Mesenchymal stem cell (in vitro differentiated cells and primary cell): ENCODE data around the gene GLB1L3.

ENCODE experiments used
- DNase-seq: peaks from one replicate; pipeline ENCODE4 v3.0.0-alpha.2; 2013
- H2AFZ ChIP-seq: one replicate; pipeline ENCODE4 v1.6.1; 2013; ENCODE audit warnings: low read depth, mild to moderate bottlenecking, control low read depth, inconsistent platforms, low read length, moderate library complexity
- H2AK5ac ChIP-seq: 2 replicates; pipeline ENCODE4 v1.6.1; 2013; ENCODE audit warnings: low read length, moderate library complexity, mild to moderate bottlenecking, inconsistent platforms; ENCODE audit not compliant: severe bottlenecking
- H2BK120ac ChIP-seq: one replicate; pipeline ENCODE4 v1.6.1; 2013; ENCODE audit warnings: low read depth, mild to moderate bottlenecking, inconsistent platforms, low read length, moderate library complexity
- H2BK12ac ChIP-seq, 2 experiments: one replicate each; pipeline ENCODE4 v1.6.1; 2013; ENCODE audit warnings: inconsistent platforms in 2 of 2, low read length in 2 of 2, mild to moderate bottlenecking in 2 of 2, moderate library complexity in 2 of 2, control low read depth in 1 of 2
- H2BK15ac ChIP-seq: one replicate; pipeline ENCODE4 v1.6.1; 2013; ENCODE audit warnings: mild to moderate bottlenecking, low read depth, inconsistent platforms; ENCODE audit not compliant: poor library complexity, severe bottlenecking
- H2BK5ac ChIP-seq: 2 replicates; pipeline ENCODE4 v1.6.1; 2013; ENCODE audit warnings: low read depth, mild to moderate bottlenecking, low read length, control low read depth, inconsistent platforms; ENCODE audit not compliant: poor library complexity, severe bottlenecking
- H3K14ac ChIP-seq, 2 experiments: one replicate each; pipeline ENCODE4 v1.6.1; 2013; ENCODE audit warnings: inconsistent platforms in 2 of 2, low read length in 2 of 2, control low read depth in 1 of 2, mild to moderate bottlenecking in 1 of 2, moderate library complexity in 1 of 2
- H3K18ac ChIP-seq, 2 experiments: one replicate each; pipeline ENCODE4 v1.6.1; 2013; ENCODE audit warnings: inconsistent platforms in 2 of 2, low read length in 2 of 2, control low read depth in 1 of 2, low read depth in 1 of 2, mild to moderate bottlenecking in 1 of 2
- H3K23ac ChIP-seq, 2 experiments: one replicate each; pipeline ENCODE4 v1.6.1; 2013; ENCODE audit warnings: inconsistent platforms in 2 of 2, low read length in 2 of 2, mild to moderate bottlenecking in 2 of 2, moderate library complexity in 2 of 2, control low read depth in 1 of 2
- H3K27ac ChIP-seq: 2 replicates; pipeline ENCODE4 v1.5.1; 2013; ENCODE audit warnings: mild to moderate bottlenecking, moderate library complexity, low read length, control low read depth, inconsistent platforms; ENCODE audit not compliant: poor library complexity, severe bottlenecking
- H3K27me3 ChIP-seq, 2 experiments: 2 replicates each; pipeline versions ENCODE4 v1.6.1 to v1.7.0; 2013; ENCODE audit warnings: low read length in 2 of 2, mild to moderate bottlenecking in 2 of 2, moderate library complexity in 2 of 2, control low read depth in 1 of 2, inconsistent platforms in 1 of 2; ENCODE audit not compliant: control insufficient read depth in 1 of 2, insufficient read depth in 1 of 2
- H3K36me3 ChIP-seq, 2 experiments: 2 replicates each; pipeline versions ENCODE4 v1.6.1 to v1.7.0; 2013; ENCODE audit warnings: low read length in 2 of 2, control low read depth in 1 of 2, inconsistent platforms in 1 of 2, low read depth in 1 of 2, mild to moderate bottlenecking in 1 of 2; ENCODE audit not compliant: insufficient read depth in 2 of 2, control insufficient read depth in 1 of 2
- H3K4ac ChIP-seq, 2 experiments: one replicate each; pipeline ENCODE4 v1.6.1; 2013; ENCODE audit warnings: inconsistent platforms in 2 of 2, low read length in 2 of 2, mild to moderate bottlenecking in 2 of 2, moderate library complexity in 2 of 2, control low read depth in 1 of 2, low read depth in 1 of 2
- H3K4me1 ChIP-seq: 2 replicates; pipeline ENCODE4 v1.6.1; 2013; ENCODE audit warnings: low read depth, low read length, control low read depth; ENCODE audit not compliant: control insufficient read depth, insufficient read depth
- H3K4me2 ChIP-seq: 2 replicates; pipeline ENCODE4 v1.6.1; 2013; ENCODE audit warnings: low read length, mild to moderate bottlenecking, inconsistent platforms; ENCODE audit not compliant: poor library complexity, severe bottlenecking
- H3K4me3 ChIP-seq, 2 experiments: 2 replicates each; pipeline versions ENCODE4 v1.5.1 to v1.7.0; 2013; ENCODE audit warnings: low read length in 2 of 2, mild to moderate bottlenecking in 2 of 2, control low read depth in 1 of 2, low read depth in 1 of 2; ENCODE audit not compliant: insufficient read depth in 1 of 2
- H3K79me1 ChIP-seq: replicated peaks from 2 replicates; pipeline ENCODE4 v1.6.1; 2013; ENCODE audit warnings: mild to moderate bottlenecking, control low read depth, low read length, inconsistent platforms; ENCODE audit not compliant: poor library complexity, severe bottlenecking
- H3K9ac ChIP-seq: 2 replicates; pipeline ENCODE4 v1.7.0; 2013; ENCODE audit warnings: mild to moderate bottlenecking, low read length, moderate library complexity
- H3K9me3 ChIP-seq: 2 replicates; pipeline ENCODE4 v1.7.0; 2013; ENCODE audit warnings: mild to moderate bottlenecking, low read length; ENCODE audit not compliant: control insufficient read depth
- H4K8ac ChIP-seq: one replicate; pipeline ENCODE4 v1.6.1; 2013; ENCODE audit warnings: inconsistent platforms, mild to moderate bottlenecking, low read length, moderate library complexity
- H4K91ac ChIP-seq: one replicate; pipeline ENCODE4 v1.6.1; 2013; ENCODE audit warnings: mild to moderate bottlenecking, low read length, inconsistent platforms
- WGBS: methylation state at CpG from one replicate; pipeline ENCODE4 v1.1.7; 2013; ENCODE audit warnings: mixed read lengths; 5-methylcytosine and 5-hydroxymethylcytosine counted together

Gene GLB1L3

DNA sequence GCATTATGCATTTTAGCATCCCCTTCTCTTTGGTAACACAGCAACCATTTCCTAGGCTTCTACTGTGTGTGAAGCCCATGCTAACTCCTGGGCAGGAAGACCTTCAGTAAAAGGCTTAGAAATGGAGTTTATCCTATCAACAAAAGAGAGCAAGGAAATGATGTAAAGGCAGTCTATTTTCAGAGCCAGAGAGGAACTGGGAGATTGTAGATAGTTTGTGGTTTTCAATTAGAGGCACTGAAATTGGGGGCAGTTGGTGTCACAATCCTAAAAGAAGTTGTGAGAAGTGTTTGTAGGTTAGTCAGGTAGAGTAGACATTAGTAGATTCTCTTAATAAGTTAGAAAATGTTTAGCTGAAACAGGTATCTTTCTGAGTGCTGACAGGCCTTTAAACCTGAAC is 15.7 kb upstream of the GLB1L3 start:
- Histone ChIP-seq H4K91ac (no peak overlapping the region), H3K36me3 (peaks cover 48 to 79% of the 10 kb centered on the region in 2 experiments), H3K27ac (no peak overlapping the region), H3K4me2 (no peak overlapping the region), H2BK12ac (no peak overlapping the region), H3K4me3 (no peak overlapping the region), H3K4me1 (no peaks in the 10 kb centered on the region), H2BK5ac (no peak overlapping the region), H2AK5ac (no peak overlapping the region), H3K18ac (no peak overlapping the region), H3K27me3 (no peaks in the 10 kb centered on the region), H2BK120ac (no peak overlapping the region), H2BK15ac (no peak overlapping the region), H3K14ac (no peak overlapping the region), H3K23ac (no peak overlapping the region), H3K9me3 (no peaks in the 10 kb centered on the region), H2AFZ (no peak overlapping the region), H3K4ac (no peak overlapping the region), H3K79me1 (peaks cover 20% of the 10 kb centered on the region), H4K8ac (no peak overlapping the region), H3K9ac (no peak overlapping the region)
- DNase-seq = no peak

DNA sequence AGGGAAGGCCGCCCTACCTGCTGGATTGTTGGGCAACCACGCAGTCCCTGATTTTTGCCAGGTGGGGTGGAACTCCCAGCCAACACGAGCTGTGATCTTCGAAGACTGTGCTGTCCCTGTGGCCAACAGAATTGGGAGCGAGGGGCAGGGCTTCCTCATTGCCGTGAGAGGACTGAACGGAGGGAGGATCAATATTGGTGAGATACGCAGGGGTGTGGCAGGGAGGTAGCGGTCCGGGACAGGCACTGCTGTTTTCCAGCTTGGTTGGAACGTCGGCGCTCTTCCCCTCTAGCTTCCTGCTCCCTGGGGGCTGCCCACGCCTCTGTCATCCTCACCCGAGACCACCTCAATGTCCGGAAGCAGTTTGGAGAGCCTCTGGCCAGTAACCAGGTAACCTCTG is 15.2 kb upstream of the GLB1L3 start:
- Histone ChIP-seq H3K18ac (no peak overlapping the region), H2BK12ac (no peak overlapping the region), H3K9me3 (no peaks in the 10 kb centered on the region), H2AK5ac (no peak overlapping the region), H4K8ac (no peak overlapping the region), H2BK15ac (no peak overlapping the region), H2BK5ac (no peak overlapping the region), H2AFZ (no peak overlapping the region), H3K4me3 (no peak overlapping the region), H3K27ac (no peak overlapping the region), H3K4me2 (no peak overlapping the region), H2BK120ac (no peak overlapping the region), H3K14ac (no peak overlapping the region), H3K23ac (no peak overlapping the region), H3K4ac (no peak overlapping the region), H3K36me3 (peaks cover 48 to 79% of the 10 kb centered on the region in 2 experiments), H3K9ac (no peak overlapping the region), H3K27me3 (no peaks in the 10 kb centered on the region), H4K91ac (no peak overlapping the region), H3K79me1 (peaks cover 18% of the 10 kb centered on the region), H3K4me1 (no peaks in the 10 kb centered on the region)
- DNase-seq = no peak
- whole genome bisulfite sequencing = 96% methylated on average over 16 of the region's 16 CpGs

DNA sequence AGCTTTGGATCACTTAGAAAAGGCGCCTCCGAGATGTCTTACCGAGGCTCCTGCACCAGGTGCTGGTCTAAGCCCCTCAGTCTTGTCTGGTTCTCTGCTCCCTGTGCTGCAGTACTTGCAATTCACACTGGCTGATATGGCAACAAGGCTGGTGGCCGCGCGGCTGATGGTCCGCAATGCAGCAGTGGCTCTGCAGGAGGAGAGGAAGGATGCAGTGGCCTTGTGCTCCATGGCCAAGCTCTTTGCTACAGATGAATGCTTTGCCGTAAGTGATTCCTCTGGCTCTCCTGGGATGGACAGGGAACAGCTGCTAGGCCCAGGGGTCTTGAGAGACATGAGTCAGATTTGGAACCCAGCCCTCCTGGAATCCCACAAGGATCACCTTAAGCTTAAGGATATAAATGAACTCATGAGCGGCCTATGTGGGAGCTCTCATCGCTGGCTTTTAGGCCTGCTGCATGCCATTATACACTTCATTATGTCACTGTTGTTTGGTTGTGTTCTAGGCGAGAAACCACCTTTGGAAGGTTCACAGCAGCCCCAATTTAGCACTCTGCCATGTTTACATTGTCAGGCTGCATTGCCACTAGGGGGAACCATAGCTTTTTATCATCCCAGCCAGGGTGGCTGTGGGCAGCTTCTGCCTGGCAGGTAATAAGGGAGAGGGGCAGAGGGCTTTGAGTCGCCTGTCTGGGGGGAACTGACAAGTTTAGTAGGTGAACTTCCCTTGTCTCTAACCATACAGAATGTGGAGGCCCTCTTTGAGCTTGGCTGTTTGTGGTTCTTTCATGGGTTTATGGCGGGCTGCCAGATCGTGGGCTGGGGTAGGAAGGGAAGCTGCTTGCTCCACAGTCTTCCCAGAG is 14.3 kb upstream of the GLB1L3 start:
- Histone ChIP-seq H3K79me1 (peaks cover 14% of the 10 kb centered on the region), H4K8ac (no peak overlapping the region), H3K4ac (no peak overlapping the region), H2BK5ac (no peak overlapping the region), H2BK15ac (no peak overlapping the region), H2AK5ac (no peak overlapping the region), H3K9me3 (no peaks in the 10 kb centered on the region), H3K14ac (no peak overlapping the region), H2BK12ac (no peak overlapping the region), H3K27me3 (no peaks in the 10 kb centered on the region), H3K9ac (no peak overlapping the region), H3K23ac (no peak overlapping the region), H4K91ac (no peak overlapping the region), H3K4me3 (no peak overlapping the region), H3K4me2 (no peak overlapping the region), H3K27ac (no peak overlapping the region), H2BK120ac (no peak overlapping the region), H2AFZ (no peak overlapping the region), H3K36me3 (peaks cover 47 to 71% of the 10 kb centered on the region in 2 experiments), H3K18ac (no peak overlapping the region), H3K4me1 (no peaks in the 10 kb centered on the region)
- WGBS = 86% methylated on average over 14 of the region's 14 CpGs
- DNase-seq = no peak

DNA sequence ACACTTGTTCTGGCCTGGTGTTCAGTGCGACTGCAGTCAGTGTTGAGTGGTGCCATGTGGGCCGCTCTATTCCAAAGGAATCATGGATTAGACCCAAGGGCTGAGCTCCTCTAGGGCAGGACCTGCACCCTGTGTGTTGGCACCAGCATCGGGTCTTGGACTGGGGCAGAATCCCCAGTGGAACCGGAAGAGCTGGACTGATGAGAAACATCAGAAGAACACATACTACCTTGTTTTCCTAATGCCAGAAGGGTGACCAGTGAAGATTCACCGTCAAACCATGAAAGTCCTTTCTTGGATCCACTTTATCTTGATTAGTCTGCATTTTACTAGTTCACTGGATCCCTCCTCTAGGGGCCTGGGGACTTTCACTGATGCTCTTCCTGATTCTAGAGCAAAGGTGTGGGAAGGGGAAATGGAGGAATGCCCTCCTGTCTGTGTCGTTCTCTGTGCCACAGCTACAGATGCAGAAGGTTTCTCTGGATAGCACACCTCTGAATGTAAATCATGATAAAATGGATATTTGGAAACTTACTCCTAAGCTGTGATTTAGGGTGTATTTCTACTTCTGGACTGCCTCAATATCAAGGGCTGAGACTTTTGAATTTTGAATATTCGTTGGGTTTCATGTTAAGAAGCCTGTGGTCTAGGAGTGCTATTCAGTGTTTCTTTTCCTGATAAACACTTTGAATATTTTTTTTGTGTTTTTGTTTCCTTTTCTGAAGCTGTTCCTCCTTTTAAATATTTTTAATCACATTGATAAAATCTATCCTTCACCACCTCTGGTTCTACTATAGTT is 11.0 kb upstream of the GLB1L3 start:
- H2BK15ac ChIP-seq = no peak overlapping the region
- no peak overlapping the region for H4K91ac ChIP-seq
- H3K4ac ChIP-seq = no peak overlapping the region
- no peak overlapping the region for H3K14ac ChIP-seq
- no peaks in the 10 kb centered on the region for H3K4me1 ChIP-seq
- WGBS = 94% methylated on average over 6 of the region's 7 CpGs
- H3K79me1 ChIP-seq = peaks cover 5% of the 10 kb centered on the region
- no peak overlapping the region for H3K27ac ChIP-seq
- no peak overlapping the region for H3K4me3 ChIP-seq
- no peaks in the 10 kb centered on the region for H3K9me3 ChIP-seq
- H2BK12ac ChIP-seq = no peak overlapping the region
- H4K8ac ChIP-seq = no peak overlapping the region
- H2AFZ ChIP-seq = no peak overlapping the region
- no peak overlapping the region for H3K18ac ChIP-seq
- peaks cover 30 to 45% of the 10 kb centered on the region in 2 experiments for H3K36me3 ChIP-seq
- no peak overlapping the region for H3K9ac ChIP-seq
- H2BK5ac ChIP-seq = no peak overlapping the region
- H3K4me2 ChIP-seq = no peak overlapping the region
- no peak overlapping the region for H3K23ac ChIP-seq
- H3K27me3 ChIP-seq = peaks cover 4 to 6% of the 10 kb centered on the region in 2 experiments
- no peak overlapping the region for H2AK5ac ChIP-seq
- no peak for DNase-seq
- no peak overlapping the region for H2BK120ac ChIP-seq
